GM23338 (cell line): Measurements from ENCODE around the gene PDSS1. TPM values are rescaled to one million over a fixed set of nuclear protein-coding genes. Genes with fewer than 3 reads are reported as not detected.

Experiments
- JUNB ChIP-seq: IDR thresholded peaks from one replicate; pipeline ENCODE4 v1.6.1; 2016; ENCODE audit warnings: antibody characterized with exemption; ENCODE audit not compliant: unreplicated experiment
- POLR2AphosphoS5 ChIP-seq: IDR thresholded peaks from 2 replicates; pipeline ENCODE4 v1.6.1; 2016; ENCODE audit warnings: antibody characterized with exemption, low read depth
- ZNF331 ChIP-seq: fragments of 250-450 bp; sonication (Bioruptor Pico); IDR thresholded peaks from 2 replicates; pipeline ENCODE4 v1.5.0; 2020; ENCODE audit warnings: low read depth, mild to moderate bottlenecking, moderate library complexity
- ZNF462 ChIP-seq: fragments of 250-450 bp; sonication (Bioruptor Pico); IDR thresholded peaks from 2 replicates; pipeline ENCODE4 v1.5.0; 2020; ENCODE audit warnings: mild to moderate bottlenecking, moderate library complexity
- polyA plus RNA-seq: library from polyadenylated mRNA; unstranded; fragments of >200 nt; fragmentation: Nextera tagmentation; extraction: Ambion mirVana; gene quantifications from 2 replicates; pipeline ENCODE4 v1.2.1, GENCODE V29; 2016
- total RNA-seq: library from RNA; depleted of rRNA; stranded (reverse); fragments of >200 nt; shearing (Covaris generic); gene quantifications from 2 replicates; pipeline ENCODE4 v1.2.3, GENCODE V29; 2014
- TF ChIP-seq, protein P1 (sequence below): IDR thresholded peaks from one replicate; pipeline ENCODE4 v1.6.1; 2018; ENCODE audit warnings: antibody characterized with exemption; ENCODE audit not compliant: unreplicated experiment

PDSS1 gene
- total and polyA plus RNA-seq, 2 experiments from 2014 or later, result 21.5 to 26.2 TPM

DNA sequence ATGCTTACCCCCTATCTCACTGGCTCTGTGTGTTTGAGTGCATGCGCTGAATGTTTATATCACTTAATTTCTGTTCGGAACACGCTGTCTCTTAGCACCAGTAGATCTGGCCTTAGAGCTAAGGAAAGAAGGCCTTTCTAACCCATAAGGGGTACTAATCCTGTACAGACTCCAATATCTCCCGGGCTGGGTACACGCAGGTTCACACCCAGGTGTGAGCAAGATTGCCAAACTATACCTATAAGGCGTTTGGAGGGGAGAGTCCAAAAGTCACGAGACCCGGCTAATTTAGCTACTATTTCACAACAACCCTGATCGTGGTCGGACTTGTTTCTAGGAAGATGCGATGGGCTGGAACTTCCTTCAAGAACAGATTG is 727 bp upstream of the PDSS1 start (continued):
- TF ChIP-seq, protein P1, sequence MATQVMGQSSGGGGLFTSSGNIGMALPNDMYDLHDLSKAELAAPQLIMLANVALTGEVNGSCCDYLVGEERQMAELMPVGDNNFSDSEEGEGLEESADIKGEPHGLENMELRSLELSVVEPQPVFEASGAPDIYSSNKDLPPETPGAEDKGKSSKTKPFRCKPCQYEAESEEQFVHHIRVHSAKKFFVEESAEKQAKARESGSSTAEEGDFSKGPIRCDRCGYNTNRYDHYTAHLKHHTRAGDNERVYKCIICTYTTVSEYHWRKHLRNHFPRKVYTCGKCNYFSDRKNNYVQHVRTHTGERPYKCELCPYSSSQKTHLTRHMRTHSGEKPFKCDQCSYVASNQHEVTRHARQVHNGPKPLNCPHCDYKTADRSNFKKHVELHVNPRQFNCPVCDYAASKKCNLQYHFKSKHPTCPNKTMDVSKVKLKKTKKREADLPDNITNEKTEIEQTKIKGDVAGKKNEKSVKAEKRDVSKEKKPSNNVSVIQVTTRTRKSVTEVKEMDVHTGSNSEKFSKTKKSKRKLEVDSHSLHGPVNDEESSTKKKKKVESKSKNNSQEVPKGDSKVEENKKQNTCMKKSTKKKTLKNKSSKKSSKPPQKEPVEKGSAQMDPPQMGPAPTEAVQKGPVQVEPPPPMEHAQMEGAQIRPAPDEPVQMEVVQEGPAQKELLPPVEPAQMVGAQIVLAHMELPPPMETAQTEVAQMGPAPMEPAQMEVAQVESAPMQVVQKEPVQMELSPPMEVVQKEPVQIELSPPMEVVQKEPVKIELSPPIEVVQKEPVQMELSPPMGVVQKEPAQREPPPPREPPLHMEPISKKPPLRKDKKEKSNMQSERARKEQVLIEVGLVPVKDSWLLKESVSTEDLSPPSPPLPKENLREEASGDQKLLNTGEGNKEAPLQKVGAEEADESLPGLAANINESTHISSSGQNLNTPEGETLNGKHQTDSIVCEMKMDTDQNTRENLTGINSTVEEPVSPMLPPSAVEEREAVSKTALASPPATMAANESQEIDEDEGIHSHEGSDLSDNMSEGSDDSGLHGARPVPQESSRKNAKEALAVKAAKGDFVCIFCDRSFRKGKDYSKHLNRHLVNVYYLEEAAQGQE, result no peak
- TF ChIP-seq POLR2AphosphoS5, result no peak
- no peak for TF ChIP-seq ZNF462
- no peak for TF ChIP-seq ZNF331 (CRISPR knock-in tag)
- TF ChIP-seq JUNB, result no peak
